ENCODE results near the gene DNAJC21.

DNA sequence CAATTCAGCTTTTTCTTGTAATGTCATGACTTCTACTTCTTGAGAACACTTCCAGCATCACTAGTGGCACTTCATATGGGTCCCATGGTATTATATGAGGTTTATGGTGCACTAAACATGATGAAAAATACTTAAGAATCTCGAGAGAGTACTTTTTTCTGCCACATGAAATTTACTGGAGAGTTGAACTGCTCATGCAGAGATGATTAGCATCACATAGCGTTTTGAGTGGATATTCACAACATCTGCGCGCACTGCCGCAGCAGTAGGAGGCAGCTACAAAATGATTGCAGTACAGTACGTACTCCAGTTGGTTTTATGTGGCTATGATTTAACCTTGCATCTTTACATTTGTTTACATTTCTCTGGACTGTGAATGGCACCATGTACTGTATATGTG lies 28.7 kb upstream of the DNAJC21 start:
- TF ChIP-seq CTCF (IDR thresholded peaks at IDR 0.05; ENCODE audit: insufficient read depth, low read length, poor library complexity, severe bottlenecking) (no peak), EZH2phosphoT487 (conservative IDR thresholded peaks at IDR 0.05; ENCODE audit: low read length) (no peak)
